NCI-H510A (cell line): ENCODE results near the gene MLKL.
"Not testable (repeated sequence)": the region's sequence is repeated elsewhere in the genome, so short reads cannot be mapped to it uniquely, and the experiment has no call there.

Source experiments
- DNase-seq: peaks from one replicate; lab custom pipeline; 2025; lab: John Stamatoyannopoulos, UW

MLKL gene

GRCh38 chr16:74732707-74733350, 32.2 kb upstream of the MLKL start:
- DNase-seq: no peak

GRCh38 chr16:74731853-74732477, 31.3 kb upstream of the MLKL start:
- no peak for DNase-seq

DNA sequence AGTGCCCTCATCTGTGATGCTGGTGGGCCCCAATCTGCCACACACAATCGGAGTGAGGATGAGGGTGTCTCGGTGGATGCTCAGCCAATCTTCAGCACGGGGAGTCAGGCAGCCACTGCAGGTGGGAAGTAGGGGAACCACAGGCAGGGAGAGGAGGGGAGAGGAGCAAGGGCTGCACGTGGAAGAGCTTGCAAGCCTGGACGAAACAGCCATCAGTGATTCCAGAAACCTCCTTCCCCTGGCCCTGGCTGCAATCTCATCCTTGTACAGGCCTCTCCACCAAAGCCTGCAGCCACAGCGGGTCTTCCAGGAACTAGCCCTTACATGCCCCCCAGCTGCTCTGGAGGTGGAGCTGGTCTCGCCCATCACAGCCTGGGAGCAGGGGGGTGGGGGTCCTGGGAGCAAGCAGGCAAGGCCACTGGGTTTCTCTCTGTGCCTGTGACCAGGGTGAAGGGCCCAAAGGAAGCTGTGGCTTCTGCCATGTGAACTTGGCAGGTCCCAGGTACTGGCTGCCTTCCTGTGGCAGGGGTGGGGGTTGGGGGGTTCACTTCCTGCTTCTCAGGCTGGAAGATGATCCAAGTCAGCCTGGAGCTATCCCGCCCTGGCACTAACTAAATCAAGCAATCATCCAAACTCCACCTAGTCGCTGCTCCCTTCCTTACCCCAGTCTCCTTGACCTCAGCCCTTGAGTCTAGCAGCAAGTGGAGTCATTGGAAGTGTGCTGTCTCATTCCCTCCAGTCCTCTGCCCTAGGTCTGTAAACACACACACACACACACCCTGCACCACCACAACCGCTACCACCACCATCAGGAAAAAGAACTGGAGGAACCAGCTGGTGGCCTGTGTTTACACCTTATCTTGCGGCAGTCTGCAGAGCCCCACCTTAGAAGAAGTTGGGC, 29.4 kb upstream of the MLKL start:
- no peak for DNase-seq

DNA sequence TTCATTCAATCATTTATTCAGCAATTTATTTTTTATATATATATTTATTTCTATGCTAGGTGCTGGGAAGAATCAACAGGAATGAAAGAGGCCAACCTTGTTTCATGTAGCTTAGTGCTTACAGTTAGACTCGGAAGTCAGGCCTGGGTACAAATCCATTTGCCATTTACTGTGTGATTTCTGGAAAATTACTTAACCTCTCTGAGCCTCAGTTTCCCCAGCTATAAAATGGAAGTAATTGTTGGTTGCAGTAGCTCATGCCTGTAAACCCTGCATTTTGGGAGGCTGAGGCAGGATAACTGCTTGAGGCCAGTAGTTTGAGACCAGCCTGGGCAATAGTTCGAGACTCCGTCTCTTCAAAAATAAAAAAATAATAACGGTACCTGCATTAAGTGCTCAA, 27.2 kb upstream of the MLKL start:
- DNase-seq: no peak

DNA sequence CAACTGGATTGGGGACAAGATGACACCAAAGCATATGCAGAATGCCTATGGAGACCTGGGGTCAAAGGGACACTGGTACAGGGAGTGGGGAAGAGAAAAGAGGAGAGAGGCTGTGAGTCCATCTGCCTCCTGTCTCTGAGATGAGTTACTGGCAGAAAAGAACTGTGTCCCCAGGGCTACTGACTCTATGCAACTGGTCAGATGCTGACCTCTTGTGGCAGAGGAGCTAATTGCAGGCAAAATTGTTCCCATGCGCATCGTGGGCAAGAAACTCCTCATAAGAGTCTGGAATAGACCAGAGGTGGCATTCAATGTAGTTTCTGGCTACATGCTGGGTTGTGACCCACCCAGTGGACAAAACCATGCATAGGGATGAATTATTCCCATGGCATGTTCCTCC, 26.1 kb upstream of the MLKL start:
- DNase-seq: no peak

GRCh38 chr16:74725651-74726455, 25.2 kb upstream of the MLKL start:
- DNase-seq: no peak

DNA sequence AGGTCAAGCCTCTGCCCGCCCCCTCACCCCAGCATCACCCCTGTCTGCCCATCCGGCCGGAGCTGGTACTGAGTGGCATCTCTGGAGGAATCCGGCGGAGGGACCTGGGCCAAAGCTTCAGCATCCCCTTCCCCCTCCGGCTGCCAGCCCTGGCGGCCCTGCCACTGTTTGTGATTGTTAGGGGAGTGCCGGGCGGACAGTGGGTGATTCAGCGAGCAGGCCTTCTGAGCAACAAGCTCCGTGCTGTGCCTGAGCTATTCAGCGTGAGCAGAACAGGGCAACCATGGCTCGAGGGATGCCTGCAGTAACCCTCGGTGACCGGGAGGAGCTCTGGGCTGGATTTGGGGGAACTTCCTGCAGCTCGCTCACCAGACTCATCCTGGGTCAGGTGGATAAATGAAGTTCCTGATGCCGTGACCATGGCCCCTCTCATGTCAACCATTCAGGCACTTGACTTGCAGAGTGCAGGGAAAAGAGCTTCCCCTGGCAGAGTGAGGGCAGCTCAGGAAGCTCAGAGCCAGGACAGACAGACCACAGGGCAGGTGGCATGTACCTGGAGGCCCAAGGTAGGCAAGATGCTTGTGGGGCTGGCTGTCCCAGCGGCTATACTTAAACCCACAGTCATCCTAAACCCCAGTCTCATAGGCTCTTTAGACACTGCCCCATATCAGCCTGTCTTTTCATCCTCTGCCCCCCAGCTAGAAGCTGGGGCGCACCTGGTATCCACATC, 24.3 kb upstream of the MLKL start:
- no peak for DNase-seq

DNA sequence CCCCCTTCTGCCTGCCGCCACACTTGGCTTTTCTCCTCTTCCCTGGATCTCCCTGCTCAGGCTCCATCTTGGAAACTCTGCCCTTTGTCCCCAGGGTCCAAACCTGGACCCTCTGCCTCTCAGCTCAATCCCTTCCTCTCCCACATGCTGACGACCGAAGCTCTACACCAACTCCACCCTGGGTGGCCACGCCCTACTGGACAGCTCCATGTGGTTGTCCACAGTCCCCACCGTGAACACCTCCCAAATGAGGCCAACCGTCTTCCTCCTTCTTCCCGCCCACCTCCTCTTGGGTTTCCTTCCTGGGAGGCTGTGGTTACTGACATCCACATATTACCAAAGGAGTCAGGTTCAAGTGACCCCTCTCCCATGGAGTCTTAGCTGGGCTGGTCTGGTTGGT, 22.6 kb upstream of the MLKL start:
- DNase-seq: no peak

DNA sequence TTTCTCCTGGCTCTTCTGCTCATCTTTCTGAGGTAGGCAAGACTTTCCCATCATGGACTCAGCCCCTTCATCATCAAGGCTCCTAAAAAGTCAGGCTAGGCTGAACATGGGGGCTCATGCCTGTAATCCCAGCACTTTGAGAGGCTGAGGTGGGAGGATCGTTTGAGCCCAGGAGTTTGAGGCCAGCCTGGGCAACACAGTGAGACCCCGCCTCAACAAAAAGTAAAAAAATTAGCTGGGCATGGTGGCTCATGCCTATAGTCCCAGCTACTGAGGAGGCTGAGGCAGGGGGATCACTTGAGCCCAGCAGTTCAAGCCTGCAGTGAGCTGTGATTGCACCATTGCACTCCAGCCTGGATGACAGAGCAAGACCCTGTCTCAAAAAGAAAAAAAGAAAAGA, 21.5 kb upstream of the MLKL start:
- DNase-seq: not testable (repeated sequence)

DNA sequence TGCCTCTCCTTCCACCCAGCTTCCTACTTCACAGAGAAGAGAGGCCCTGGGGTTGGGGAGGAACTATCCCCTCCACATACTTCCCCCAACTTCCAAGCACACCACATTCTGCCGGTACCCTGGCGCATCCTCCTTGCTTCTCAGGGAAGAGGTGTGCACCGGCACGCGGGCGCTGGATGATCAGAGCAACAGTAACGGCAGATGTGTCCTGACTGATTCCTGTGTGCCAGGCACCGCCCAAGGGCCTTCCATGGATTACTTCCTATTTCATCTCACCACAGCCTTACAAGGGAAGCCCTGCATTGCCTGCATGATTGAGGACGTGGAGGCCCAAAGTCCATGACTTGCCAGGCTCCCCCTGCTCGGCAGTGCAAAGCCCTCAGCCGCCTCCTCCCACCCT, 21.1 kb upstream of the MLKL start:
- no peak for DNase-seq

- DNase-seq: no peak
These were observed 19.9 kb upstream of the MLKL start for GRCh38 chr16:74720579-74720978.

- no peak for DNase-seq
These were observed 18.3 kb upstream of the MLKL start for GRCh38 chr16:74718741-74719610.

DNA sequence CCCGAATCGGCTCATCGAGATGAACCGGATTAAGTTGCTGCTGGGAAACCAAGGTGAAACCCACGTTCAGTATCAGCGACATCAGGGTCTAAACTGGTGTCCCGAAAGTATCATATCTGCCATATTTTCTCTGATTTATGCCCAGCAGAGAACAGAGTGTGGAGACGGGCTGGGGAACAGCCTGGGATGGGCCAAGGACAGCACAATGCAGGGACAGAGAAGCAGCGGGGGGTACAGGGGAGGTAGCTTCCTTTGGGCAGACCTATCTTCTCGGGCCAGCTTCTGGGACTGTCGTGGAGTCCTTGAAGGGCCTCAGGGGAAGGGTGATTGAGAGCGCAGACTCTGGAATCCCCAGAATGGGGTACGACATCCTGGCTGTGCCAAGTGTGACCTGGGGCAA, 17.5 kb upstream of the MLKL start:
- no peak for DNase-seq

GRCh38 chr16:74717367-74717766, 16.7 kb upstream of the MLKL start:
- DNase-seq: no peak

GRCh38 chr16:74716355-74716754, 15.7 kb upstream of the MLKL start:
- no peak for DNase-seq

- DNase-seq: no peak
These were observed 13.2 kb upstream of the MLKL start for GRCh38 chr16:74713876-74714275.

- DNase-seq: no peak
These were observed 12.7 kb upstream of the MLKL start for GRCh38 chr16:74713325-74713724.

- DNase-seq: no peak
These were observed 11.3 kb upstream of the MLKL start for GRCh38 chr16:74711938-74712337.

GRCh38 chr16:74710401-74710800, 9.7 kb upstream of the MLKL start:
- DNase-seq: no peak

GRCh38 chr16:74709441-74709877, 8.8 kb upstream of the MLKL start:
- DNase-seq: peak; percentile 12

DNA sequence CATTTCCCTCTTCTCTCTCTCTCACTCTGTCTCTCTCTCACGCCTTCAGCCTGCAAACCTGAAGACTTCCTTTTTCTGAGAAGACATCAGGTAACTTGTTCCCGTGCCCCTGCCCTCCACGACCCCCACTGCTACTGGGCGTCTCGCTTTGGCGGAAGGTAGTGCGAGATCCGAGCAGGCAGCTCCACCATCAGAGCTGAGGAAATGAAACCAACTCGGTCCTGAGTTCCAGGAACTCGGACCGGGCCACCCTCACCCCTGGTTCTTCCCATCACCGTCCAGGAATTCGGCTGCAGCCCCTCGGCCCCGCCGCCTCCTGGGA, 585 bp downstream of the MLKL start:
- no peak for DNase-seq
